NT2/D1 (cell line): ENCODE results near the gene ABCA2.

ENCODE experiments used
- DNase-seq: peaks from one replicate; pipeline ENCODE4 v3.0.0-alpha.2; 2011; ENCODE audit warnings: low read depth, low spot score
- H3K27me3 ChIP-seq: 2 replicates; pipeline ENCODE4 v1.6.0; 2011; ENCODE audit warnings: mild to moderate bottlenecking; ENCODE audit not compliant: insufficient read length, insufficient read depth
- H3K36me3 ChIP-seq: 2 replicates; pipeline ENCODE4 v1.6.1; 2011; ENCODE audit warnings: mild to moderate bottlenecking, low read length, mixed read lengths; ENCODE audit not compliant: insufficient read depth, insufficient read length
- H3K4me1 ChIP-seq: 2 replicates; pipeline ENCODE4 v1.5.1; 2011; ENCODE audit not compliant: insufficient read depth, insufficient read length
- H3K4me3 ChIP-seq: 2 replicates; pipeline ENCODE4 v1.5.1; 2011; ENCODE audit warnings: low read depth; ENCODE audit not compliant: insufficient read length
- H3K9ac ChIP-seq: 2 replicates; pipeline ENCODE4 v1.6.0; 2011; ENCODE audit warnings: low read depth; ENCODE audit not compliant: insufficient read length
- H3K9me3 ChIP-seq: 2 replicates; pipeline ENCODE4 v1.5.1; 2011; ENCODE audit warnings: mild to moderate bottlenecking, low read length; ENCODE audit not compliant: insufficient read depth
- SUZ12 ChIP-seq: IDR thresholded peaks from 2 replicates; pipeline ENCODE4 v1.6.1; 2011; ENCODE audit not compliant: insufficient read length, insufficient read depth; ENCODE audit errors: extremely low read depth
- YY1 ChIP-seq: IDR thresholded peaks from 2 replicates; pipeline ENCODE4 v1.6.1; 2011; ENCODE audit not compliant: insufficient read length, insufficient read depth
- ZNF274 ChIP-seq: IDR thresholded peaks from 2 replicates; pipeline ENCODE4 v1.6.1; 2011; ENCODE audit warnings: mild to moderate bottlenecking, low read depth, low read length

Gene ABCA2

DNA sequence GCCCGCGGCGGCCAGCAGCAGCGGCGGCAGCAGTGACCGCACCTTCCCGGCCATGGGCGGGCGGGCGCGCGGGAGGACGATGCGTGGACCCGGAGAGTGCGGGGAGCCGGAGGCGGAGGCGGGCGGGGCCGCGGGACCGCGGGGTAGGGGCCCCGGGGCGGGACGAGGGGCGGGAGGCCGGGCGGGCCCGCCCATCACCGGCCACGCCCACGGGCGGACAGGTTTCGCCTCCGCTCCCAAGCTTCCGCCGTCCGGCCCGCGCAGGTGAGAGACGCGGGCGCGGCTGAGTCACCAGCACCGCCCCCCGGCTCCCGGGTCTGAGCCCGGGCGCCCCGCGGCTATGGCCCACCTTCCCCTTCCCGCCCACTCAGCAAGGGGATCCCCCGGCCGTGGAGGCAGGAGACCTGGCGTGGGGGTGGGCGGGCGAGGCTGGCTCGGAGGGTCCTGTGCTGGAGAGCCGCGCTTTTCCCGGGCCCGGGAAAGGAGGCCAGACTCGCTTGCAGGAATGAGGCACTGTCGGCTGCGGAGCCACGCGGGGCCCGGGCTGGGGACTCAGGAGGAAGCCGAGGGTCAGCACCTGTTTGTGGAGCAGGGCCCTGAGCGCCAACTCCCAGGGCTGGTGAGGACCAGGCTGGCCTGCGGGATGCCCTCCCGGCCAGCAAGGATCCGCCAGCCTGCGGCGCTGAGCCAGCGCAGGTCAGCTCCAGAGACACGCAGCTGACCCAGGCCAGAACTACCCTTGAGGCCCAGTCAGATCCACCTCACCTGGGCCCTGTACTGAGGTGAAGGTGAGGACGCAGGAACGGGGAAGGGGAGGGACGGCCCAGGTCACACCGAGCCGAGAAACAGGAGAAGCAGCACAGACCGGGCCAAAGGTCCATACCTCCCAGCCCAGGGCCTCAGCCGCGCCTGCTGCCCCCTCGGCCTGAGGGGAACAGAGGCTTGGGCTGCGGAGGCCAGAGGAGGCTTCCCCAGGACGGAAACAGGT is 26.2 kb upstream of the ABCA2 start, which contains the start of gene ENTPD2:
TSS of gene ENTPD2 (minus strand) at position 118 of the 988 bp plus-strand sequence. CDS start at position 54, 64 bp downstream.
- no peak for TF ChIP-seq SUZ12
- peak within 1 kb of the TSS; percentile 49 for H3K4me3 ChIP-seq
- DNase-seq = no peak
- peak within 1 kb of the TSS; percentile 76 for H3K9ac ChIP-seq
- H3K36me3 ChIP-seq = no peaks in the 10 kb centered on the region
- peaks cover 29% of the 10 kb centered on the region for H3K4me1 ChIP-seq
- H3K27me3 ChIP-seq = peaks cover 65% of the 10 kb centered on the region
- H3K9me3 ChIP-seq = no peaks in the 10 kb centered on the region

GRCh38 chr9:137052998-137053943 is 25.2 kb upstream of the ABCA2 start:
- Histone ChIP-seq H3K27me3 (peaks cover 70% of the 10 kb centered on the region), H3K4me1 (peaks cover 28% of the 10 kb centered on the region), H3K36me3 (no peaks in the 10 kb centered on the region), H3K9me3 (no peaks in the 10 kb centered on the region), H3K9ac (peak overlapping the region; percentile 76), H3K4me3 (peak overlapping the region; percentile 49)
- DNase-seq = no peak
- TF ChIP-seq SUZ12 (peak; percentile 40), ZNF274 (no peak), YY1 (no peak)

DNA sequence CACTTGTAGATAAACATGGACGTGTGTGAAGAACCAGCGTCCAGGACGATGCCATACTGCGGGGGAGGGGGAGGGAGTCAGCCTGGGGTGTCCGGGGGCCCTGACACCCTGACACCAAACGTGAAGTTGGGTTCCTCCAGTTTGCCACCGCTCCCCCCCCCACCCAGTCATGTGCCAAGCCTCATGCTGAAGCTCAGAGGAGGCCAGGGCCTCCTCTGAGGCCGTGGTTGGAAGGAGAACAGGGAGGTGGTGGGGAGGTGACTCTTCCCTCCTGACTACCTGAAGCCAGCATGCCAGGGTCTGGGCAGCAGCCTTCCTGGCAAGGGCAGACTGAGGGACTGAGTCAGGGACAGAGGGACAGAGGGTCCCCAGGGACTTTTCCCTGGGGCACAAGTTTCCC is 24.3 kb upstream of the ABCA2 start:
- no peak for TF ChIP-seq SUZ12
- no peak for TF ChIP-seq YY1
- no peak for TF ChIP-seq ZNF274
- no peak for DNase-seq

GRCh38 chr9:137051145-137051724 is 23.2 kb upstream of the ABCA2 start:
- H3K9me3 ChIP-seq = no peaks in the 10 kb centered on the region
- no peak for DNase-seq
- peaks cover 28% of the 10 kb centered on the region for H3K4me1 ChIP-seq
- H3K4me3 ChIP-seq = no peak overlapping the region
- H3K36me3 ChIP-seq = no peaks in the 10 kb centered on the region
- no peak for TF ChIP-seq SUZ12
- TF ChIP-seq ZNF274 = no peak
- no peak for TF ChIP-seq YY1
- peaks cover 83% of the 10 kb centered on the region for H3K27me3 ChIP-seq
- H3K9ac ChIP-seq = no peak overlapping the region

More for the DNA sequence above, 24.3 kb upstream of the ABCA2 start:
- Histone ChIP-seq H3K36me3 (no peaks in the 10 kb centered on the region), H3K27me3 (peaks cover 79% of the 10 kb centered on the region), H3K9ac (no peak overlapping the region), H3K9me3 (no peaks in the 10 kb centered on the region), H3K4me3 (no peak overlapping the region), H3K4me1 (peaks cover 28% of the 10 kb centered on the region)

DNA sequence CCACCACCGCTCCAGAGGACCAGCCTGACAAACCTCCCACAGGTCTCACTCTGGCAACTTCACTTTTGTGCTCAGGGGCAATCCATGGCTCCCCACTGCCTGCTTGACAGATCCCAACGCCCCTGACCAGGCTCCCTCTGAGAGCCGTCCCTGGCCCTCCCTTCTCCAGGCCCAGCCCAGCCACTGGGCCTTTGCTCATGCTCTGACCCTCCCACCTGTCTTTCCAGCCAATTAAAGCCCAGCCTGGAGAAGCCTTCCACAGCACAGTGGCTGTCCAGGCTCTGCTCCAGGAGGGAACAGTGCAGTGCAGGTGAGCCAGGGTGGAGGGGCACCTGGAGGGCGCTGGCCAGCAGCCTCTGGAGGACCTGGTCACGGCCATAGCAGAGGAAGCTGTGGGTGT is 22.5 kb upstream of the ABCA2 start:
- Histone ChIP-seq H3K36me3 (no peaks in the 10 kb centered on the region), H3K4me3 (no peak overlapping the region), H3K9ac (no peak overlapping the region), H3K4me1 (peaks cover 23% of the 10 kb centered on the region), H3K9me3 (no peaks in the 10 kb centered on the region), H3K27me3 (peaks cover 83% of the 10 kb centered on the region)
- no peak for TF ChIP-seq ZNF274
- no peak for TF ChIP-seq YY1
- TF ChIP-seq SUZ12 = no peak
- no peak for DNase-seq

- no peaks in the 10 kb centered on the region for H3K36me3 ChIP-seq
- TF ChIP-seq YY1 = no peak
- TF ChIP-seq ZNF274 = no peak
- TF ChIP-seq SUZ12 = no peak
- H3K9me3 ChIP-seq = no peaks in the 10 kb centered on the region
- peaks cover 84% of the 10 kb centered on the region for H3K27me3 ChIP-seq
- H3K4me3 ChIP-seq = no peak overlapping the region
- no peak overlapping the region for H3K9ac ChIP-seq
- DNase-seq = no peak
- peaks cover 20% of the 10 kb centered on the region for H3K4me1 ChIP-seq
Observed at GRCh38 chr9:137049544-137050449, 21.8 kb upstream of the ABCA2 start.
